IgD-negative memory B cell (primary cell): Measurements from ENCODE around the gene SCAMP3. TPM values are rescaled to one million over a fixed set of nuclear protein-coding genes. Genes with fewer than 3 reads are reported as not detected.
"Not testable (repeated sequence)": the region's sequence is repeated elsewhere in the genome, so short reads cannot be mapped to it uniquely, and the experiment has no call there.

ENCODE experiments used
- H3K27ac Mint-ChIP-seq, 3 donors: one replicate each; pipeline ENCODE4 v1.8.0; 2020 to 2022; ENCODE audit warnings: mild to moderate bottlenecking in 3 of 3, mixed read lengths in 3 of 3, moderate library complexity in 1 of 3
- H3K27me3 Mint-ChIP-seq: one replicate; pipeline ENCODE4 v1.8.0; 2021; ENCODE audit warnings: mixed read lengths
- H3K36me3 Mint-ChIP-seq: one replicate; pipeline ENCODE4 v1.8.0; 2020; ENCODE audit warnings: mild to moderate bottlenecking, mixed read lengths
- H3K4me1 Mint-ChIP-seq, 3 donors: one replicate each; pipeline ENCODE4 v1.8.0; 2020 to 2022; ENCODE audit warnings: mixed read lengths in 3 of 3, mild to moderate bottlenecking in 1 of 3
- H3K4me3 Mint-ChIP-seq, 4 donors: one replicate each; pipeline ENCODE4 v1.8.0; 2020 to 2022; ENCODE audit warnings: mild to moderate bottlenecking in 4 of 4, mixed read lengths in 4 of 4, moderate library complexity in 3 of 4
- H3K9me3 Mint-ChIP-seq, 3 donors: one replicate each; pipeline ENCODE4 v1.8.0; 2020 to 2021; ENCODE audit warnings: mixed read lengths in 3 of 3, mild to moderate bottlenecking in 1 of 3
- polyA plus RNA-seq: library from polyadenylated mRNA; unstranded; fragments of 300-500 nt; fragmentation: Illumina TruSeq; gene quantifications from one replicate; pipeline ENCODE4 v1.2.3, GENCODE V29; 2021

SCAMP3 gene
- polyA plus RNA-seq, 1 donor from 2014 or later = 144 TPM

GRCh38 chr1:155241069-155241679, 21.0 kb downstream of the SCAMP3 start:
- Mint-ChIP-seq H3K9me3 (peaks cover 0 to 2% (median 1%) of the 10 kb centered on the region in 3 donors), H3K4me3 (peak overlapping the region; percentile 86 to 96 (median 91)), H3K36me3 (peaks cover 3% of the 10 kb centered on the region), H3K27me3 (peaks cover 2% of the 10 kb centered on the region), H3K27ac (peak overlapping the region; percentile 71 to 79 (median 71)), H3K4me1 (peaks cover 26 to 28% (median 28%) of the 10 kb centered on the region in 3 donors)

DNA sequence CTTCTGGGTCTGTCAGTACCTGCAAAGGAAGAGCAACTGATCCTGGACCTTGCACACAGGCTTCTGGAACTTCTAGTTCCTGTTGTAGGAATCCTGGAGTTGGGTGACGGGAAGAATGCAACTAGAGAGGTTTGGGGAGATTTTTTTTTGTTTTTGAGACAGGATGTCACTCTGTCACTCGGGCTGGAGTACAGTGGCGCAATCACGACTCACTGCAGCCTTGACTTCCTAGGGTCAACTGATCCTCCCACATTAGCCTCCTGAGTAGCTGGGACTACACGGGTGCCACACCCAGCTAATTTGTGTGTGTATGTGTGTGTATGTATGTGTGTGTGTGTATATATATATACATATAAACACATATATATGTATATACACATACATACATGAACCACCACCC, 25.7 kb downstream of the SCAMP3 start:
- Mint-ChIP-seq H3K9me3 (no peaks in the 10 kb centered on the region), H3K4me1 (peaks cover 7 to 11% (median 10%) of the 10 kb centered on the region in 3 donors), H3K36me3 (peaks cover 8% of the 10 kb centered on the region), H3K4me3 (no peak overlapping the region), H3K27ac (peak overlapping the region in 1 of 3 donors; percentile 53), H3K27me3 (no peaks in the 10 kb centered on the region)

DNA sequence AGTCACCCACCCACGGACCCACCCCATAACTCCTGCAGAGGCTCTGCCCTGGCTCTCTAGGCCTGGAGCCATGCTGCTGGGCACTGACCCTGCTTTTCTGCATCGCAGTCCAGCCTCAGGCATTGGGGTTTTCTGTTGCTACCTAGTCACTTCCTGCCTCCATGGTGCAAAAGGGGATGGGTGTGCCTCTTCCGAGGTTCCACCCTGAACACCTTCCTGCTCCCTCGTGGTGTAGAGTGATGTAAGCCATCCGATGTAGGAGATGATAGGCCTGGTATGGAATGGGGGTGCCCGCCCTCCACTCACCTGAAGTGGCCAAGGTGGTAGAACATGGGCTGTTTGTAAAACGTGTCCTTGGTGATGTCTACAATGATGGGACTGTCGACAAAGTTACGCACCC, 26.8 kb downstream of the SCAMP3 start:
- H3K27me3 Mint-ChIP-seq, H3K36me3 Mint-ChIP-seq: not testable (repeated sequence)

GRCh38 chr1:155233502-155233901, 28.7 kb downstream of the SCAMP3 start:
- H3K36me3 Mint-ChIP-seq, H3K27me3 Mint-ChIP-seq, H3K9me3 Mint-ChIP-seq, H3K27ac Mint-ChIP-seq, H3K4me3 Mint-ChIP-seq, H3K4me1 Mint-ChIP-seq: not testable (repeated sequence)

More for the DNA sequence above, 26.8 kb downstream of the SCAMP3 start:
- H3K4me3 Mint-ChIP-seq = peak overlapping the region in 1 of 4 donors; percentile 20
- H3K27ac Mint-ChIP-seq, H3K4me1 Mint-ChIP-seq, H3K9me3 Mint-ChIP-seq: not testable (repeated sequence)

DNA sequence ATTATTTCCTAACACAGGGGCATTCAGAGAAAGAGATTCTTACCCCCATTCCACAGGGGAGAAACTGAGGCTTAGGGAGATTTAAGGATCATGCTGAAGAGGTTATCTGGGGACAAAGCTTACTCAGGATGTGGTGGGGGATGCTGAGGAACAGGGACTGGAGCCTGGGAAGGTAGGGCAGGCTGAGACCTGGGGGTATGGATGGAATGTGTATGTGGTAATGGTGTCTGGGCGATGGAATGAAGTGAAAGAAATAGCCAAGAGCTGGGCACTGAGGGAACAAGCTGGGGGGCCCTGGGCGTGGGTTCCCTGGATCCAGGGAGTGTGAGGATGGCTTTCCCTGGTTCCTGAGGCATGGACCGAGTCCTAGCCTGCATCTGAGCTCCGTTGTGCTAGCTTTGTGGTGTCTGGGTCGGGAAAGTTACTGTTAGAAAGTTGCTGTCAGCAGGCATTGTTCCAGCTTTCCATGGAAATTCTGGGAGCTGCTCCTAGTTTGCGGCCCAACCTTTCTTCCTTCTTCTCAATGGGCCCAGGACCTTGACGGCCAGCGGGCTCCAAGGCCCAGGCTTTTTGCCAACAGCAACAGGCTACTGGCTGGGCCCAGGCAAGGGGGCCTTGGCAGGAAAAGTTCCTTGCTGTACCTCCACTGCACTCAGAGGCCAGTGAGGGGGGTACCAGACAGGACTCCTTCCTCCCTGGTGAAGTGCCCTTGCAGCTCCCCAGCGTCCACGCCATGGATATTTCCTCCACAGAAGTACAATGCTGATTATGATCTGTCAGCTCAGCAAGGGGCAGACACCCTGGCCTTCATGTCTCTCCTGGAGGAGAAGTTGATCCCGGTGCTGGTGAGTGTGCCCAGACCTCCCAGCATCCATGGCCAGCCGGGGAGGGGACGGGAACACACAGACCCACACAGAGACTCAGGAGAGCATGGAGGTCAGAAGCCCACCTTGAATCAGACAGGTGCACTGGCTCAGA, 29.9 kb downstream of the SCAMP3 start:
- H3K27ac Mint-ChIP-seq, H3K36me3 Mint-ChIP-seq, H3K4me1 Mint-ChIP-seq, H3K27me3 Mint-ChIP-seq, H3K4me3 Mint-ChIP-seq, H3K9me3 Mint-ChIP-seq: not testable (repeated sequence)

DNA sequence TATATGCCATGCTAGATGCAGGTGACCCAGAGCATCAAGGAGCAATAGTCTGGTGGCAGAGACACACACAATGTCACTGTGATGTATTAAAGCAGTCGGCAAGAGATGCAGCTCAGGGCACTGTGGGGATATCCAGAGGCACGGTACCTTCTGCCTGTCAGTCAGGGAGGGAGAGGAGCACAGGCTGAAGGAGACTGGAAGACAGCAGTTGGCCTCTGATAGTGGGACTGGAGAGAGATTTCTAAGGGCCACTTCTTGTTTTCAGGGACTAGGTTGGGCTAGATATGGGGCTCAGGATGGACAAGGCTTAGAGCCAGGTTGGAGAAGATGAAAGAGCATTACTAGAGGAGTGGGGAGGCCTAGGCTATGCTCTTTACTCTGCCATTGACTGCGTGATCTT, 30.9 kb downstream of the SCAMP3 start:
- H3K4me1 Mint-ChIP-seq = peaks cover 6 to 14% (median 8%) of the 10 kb centered on the region in 3 donors
- H3K4me3 Mint-ChIP-seq, H3K36me3 Mint-ChIP-seq, H3K27me3 Mint-ChIP-seq, H3K9me3 Mint-ChIP-seq: not testable (repeated sequence)
- H3K27ac Mint-ChIP-seq = peak overlapping the region in 1 of 3 donors; percentile 21

GRCh38 chr1:155228096-155228427, 34.1 kb downstream of the SCAMP3 start:
- Mint-ChIP-seq H3K27me3 (no peaks in the 10 kb centered on the region), H3K27ac (peak overlapping the region; percentile 70 to 94 (median 80))

GRCh38 chr1:155227261-155228095, 34.7 kb downstream of the SCAMP3 start:
- no peaks in the 10 kb centered on the region for H3K27me3 Mint-ChIP-seq
- H3K36me3 Mint-ChIP-seq = no peaks in the 10 kb centered on the region
- no peaks in the 10 kb centered on the region for H3K9me3 Mint-ChIP-seq
- H3K27ac Mint-ChIP-seq = peak overlapping the region; percentile 70 to 94 (median 80)
- H3K4me3 Mint-ChIP-seq = peak overlapping the region; percentile 83 to 95 (median 89)
- peaks cover 28 to 35% (median 30%) of the 10 kb centered on the region in 3 donors for H3K4me1 Mint-ChIP-seq

More at GRCh38 chr1:155228096-155228427, 34.1 kb downstream of the SCAMP3 start:
- H3K4me3 Mint-ChIP-seq = peak overlapping the region; percentile 83 to 95 (median 89)
- no peaks in the 10 kb centered on the region for H3K36me3 Mint-ChIP-seq
- no peaks in the 10 kb centered on the region for H3K9me3 Mint-ChIP-seq
- peaks cover 25 to 30% (median 28%) of the 10 kb centered on the region in 3 donors for H3K4me1 Mint-ChIP-seq

DNA sequence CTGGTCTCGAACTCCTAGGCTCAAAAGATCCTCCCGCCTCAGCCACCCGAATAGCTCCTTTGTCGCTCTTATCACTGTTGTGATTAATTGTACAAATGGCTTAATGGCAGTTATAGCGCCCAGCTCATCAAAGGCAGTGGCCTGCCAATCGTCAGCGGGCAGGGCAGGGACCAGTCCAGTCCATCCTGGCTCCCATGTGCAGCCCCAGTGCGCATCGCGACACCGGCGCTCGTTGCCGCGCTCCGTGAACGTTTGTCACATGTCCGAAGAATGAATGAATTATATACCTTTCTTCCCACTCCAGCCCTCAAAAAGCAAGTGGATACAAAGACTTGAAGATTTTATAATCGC, 35.3 kb downstream of the SCAMP3 start:
- Mint-ChIP-seq H3K4me1 (peaks cover 30 to 37% (median 31%) of the 10 kb centered on the region in 3 donors), H3K27me3 (no peaks in the 10 kb centered on the region), H3K4me3 (peak overlapping the region; percentile 83 to 95 (median 89)), H3K36me3 (no peaks in the 10 kb centered on the region), H3K27ac (peak overlapping the region; percentile 70 to 94 (median 80)), H3K9me3 (no peaks in the 10 kb centered on the region)

DNA sequence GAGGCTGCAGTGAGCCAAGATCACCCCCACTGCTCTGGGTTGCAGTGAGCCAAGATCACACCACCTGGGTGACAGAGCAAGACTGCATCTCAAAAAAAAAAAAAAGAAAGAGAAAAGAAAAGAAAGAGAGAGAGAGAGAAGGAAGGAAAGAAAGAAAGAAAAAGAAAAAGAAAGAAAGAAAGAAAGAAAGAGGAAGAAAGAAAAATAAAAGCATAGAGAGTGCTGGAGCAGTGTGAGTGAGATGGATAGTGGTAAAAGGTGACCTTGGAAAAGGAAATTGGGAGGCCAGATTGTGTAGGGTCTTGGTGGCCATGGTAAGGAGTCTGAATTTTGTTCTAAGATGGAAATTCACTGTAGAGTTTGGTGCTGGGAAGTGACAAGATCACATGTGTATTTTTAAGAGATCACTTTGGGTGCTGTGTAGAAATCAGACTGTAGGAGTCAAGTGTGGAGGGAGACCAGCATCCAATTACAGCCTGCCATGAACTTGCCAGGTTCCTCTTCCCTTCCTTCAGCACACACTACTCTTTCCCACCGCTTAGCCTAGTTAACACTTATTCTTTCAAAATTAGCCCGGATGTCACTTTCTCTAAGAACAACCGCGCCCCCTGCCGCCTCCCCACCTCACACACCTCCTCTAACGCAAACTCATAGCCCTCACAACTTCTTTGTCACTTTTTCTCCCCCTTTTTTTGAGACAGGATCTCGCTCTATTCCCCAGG, 35.8 kb downstream of the SCAMP3 start:
- Mint-ChIP-seq H3K9me3 (no peaks in the 10 kb centered on the region), H3K4me3 (peak overlapping the region; percentile 83 to 95 (median 89)), H3K36me3 (no peaks in the 10 kb centered on the region), H3K27ac (peak overlapping the region; percentile 70 to 94 (median 80)), H3K27me3 (no peaks in the 10 kb centered on the region), H3K4me1 (peaks cover 30 to 37% (median 31%) of the 10 kb centered on the region in 3 donors)

GRCh38 chr1:155225404-155225759, 36.8 kb downstream of the SCAMP3 start:
- H3K36me3 Mint-ChIP-seq, H3K27me3 Mint-ChIP-seq, H3K9me3 Mint-ChIP-seq: not testable (repeated sequence)
- H3K4me3 Mint-ChIP-seq = peak overlapping the region in 3 of 4 donors; percentile 57 to 95 (median 83)
- peaks cover 30 to 37% (median 31%) of the 10 kb centered on the region in 3 donors for H3K4me1 Mint-ChIP-seq
- H3K27ac Mint-ChIP-seq = peak overlapping the region in 1 of 3 donors; percentile 70

GRCh38 chr1:155223047-155223446, 39.1 kb downstream of the SCAMP3 start:
- no peaks in the 10 kb centered on the region for H3K27me3 Mint-ChIP-seq
- H3K4me3 Mint-ChIP-seq = peak overlapping the region; percentile 15 to 88 (median 57)
- H3K27ac Mint-ChIP-seq = peak overlapping the region; percentile 67 to 78 (median 70)
- H3K4me1 Mint-ChIP-seq = peaks cover 32 to 37% (median 37%) of the 10 kb centered on the region in 3 donors
- H3K9me3 Mint-ChIP-seq = no peaks in the 10 kb centered on the region
- H3K36me3 Mint-ChIP-seq = no peaks in the 10 kb centered on the region

DNA sequence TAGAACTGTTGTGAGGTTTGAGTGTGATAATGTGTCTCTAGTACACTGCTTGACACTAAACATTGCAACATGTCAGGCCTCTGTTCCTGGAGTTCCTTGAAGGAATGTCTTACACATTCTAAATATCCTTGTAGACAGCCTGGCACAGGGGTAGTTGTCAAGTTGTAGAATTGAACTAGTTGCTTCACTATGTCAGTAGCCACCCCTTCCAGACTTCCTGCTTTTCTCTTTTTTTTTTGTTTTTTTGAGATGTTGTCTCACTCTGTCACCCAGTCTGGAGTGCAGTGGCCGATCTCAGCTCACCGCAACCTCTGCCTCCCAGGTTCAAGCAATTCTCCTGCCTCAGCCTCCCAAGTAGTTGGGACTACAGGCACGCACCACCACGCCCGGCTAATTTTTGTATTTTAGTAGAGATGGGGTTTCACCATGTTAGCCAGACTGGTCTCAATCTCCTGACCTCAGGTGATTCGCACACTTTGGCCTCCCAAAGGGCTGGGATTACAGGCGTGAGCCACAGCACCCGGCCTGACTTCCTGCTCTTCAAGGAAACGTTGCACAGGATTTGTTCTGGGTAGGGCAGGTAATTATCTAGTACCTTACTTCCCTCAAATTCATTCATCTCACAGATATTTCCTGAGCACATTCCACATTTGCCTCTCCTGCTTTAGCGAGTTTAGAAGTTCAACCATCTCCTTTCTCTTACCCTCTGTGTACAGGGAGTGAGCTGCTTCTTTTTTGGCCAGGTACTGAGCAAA, 41.8 kb downstream of the SCAMP3 start:
- not testable (repeated sequence) for H3K27ac Mint-ChIP-seq, H3K36me3 Mint-ChIP-seq, H3K27me3 Mint-ChIP-seq, H3K9me3 Mint-ChIP-seq
- peak overlapping the region in 1 of 4 donors; percentile 9 for H3K4me3 Mint-ChIP-seq
- peaks cover 17 to 24% (median 22%) of the 10 kb centered on the region in 3 donors for H3K4me1 Mint-ChIP-seq

GRCh38 chr1:155219592-155220031, 42.5 kb downstream of the SCAMP3 start:
- peak overlapping the region in 1 of 3 donors; percentile 56 for H3K27ac Mint-ChIP-seq
- H3K4me1 Mint-ChIP-seq = peaks cover 13 to 20% (median 18%) of the 10 kb centered on the region in 3 donors
- peak overlapping the region in 1 of 4 donors; percentile 47 for H3K4me3 Mint-ChIP-seq
- H3K27me3 Mint-ChIP-seq = no peaks in the 10 kb centered on the region
- H3K9me3 Mint-ChIP-seq = no peaks in the 10 kb centered on the region
- H3K36me3 Mint-ChIP-seq = no peaks in the 10 kb centered on the region
